ENCODE results near the gene TECPR2. TPM values are rescaled to one million over a fixed set of nuclear protein-coding genes. Genes with fewer than 3 reads are reported as not detected.

Gene TECPR2
- total RNA-seq, 1 experiment from 2014 or later, result 12.2 TPM

- POLR2A ChIA-PET, result no interaction called here
- ATAC-seq, result no peak
- TF ChIP-seq ATF3 (IDR thresholded peaks at IDR 0.05) (no peak), JUND (IDR thresholded peaks at IDR 0.05) (no peak), EZH2phosphoT487 (IDR thresholded peaks at IDR 0.05; ENCODE audit: borderline replicate concordance) (no peak), CBX3 (IDR thresholded peaks at IDR 0.05; ENCODE audit: low read depth) (no peak), ZFX (IDR thresholded peaks at IDR 0.05) (no peak), SIN3A (IDR thresholded peaks at IDR 0.05; ENCODE audit: low read depth) (no peak), MAX (IDR thresholded peaks at IDR 0.05) (no peak), ELF1 (IDR thresholded peaks at IDR 0.05; ENCODE audit: borderline replicate concordance, low read depth) (no peak), POLR2A (IDR thresholded peaks at IDR 0.05; ENCODE audit: borderline replicate concordance, extremely low read depth, insufficient read depth, insufficient read length) (no peak), ZBTB33 (IDR thresholded peaks at IDR 0.05; ENCODE audit: extremely low read depth, insufficient replicate concordance, low read length) (no peak), CEBPB (IDR thresholded peaks at IDR 0.05; ENCODE audit: low read depth) (no peak), EGR1 (IDR thresholded peaks at IDR 0.05; ENCODE audit: low read depth) (no peak), TCF7L2 (IDR thresholded peaks at IDR 0.05; ENCODE audit: borderline replicate concordance, extremely low read depth, insufficient read depth, insufficient read length) (no peak), FOSL1 (IDR thresholded peaks at IDR 0.05; ENCODE audit: low read depth) (no peak), EZH2 (IDR thresholded peaks at IDR 0.05) (no peak), YY1 (IDR thresholded peaks at IDR 0.05; ENCODE audit: extremely low read depth, insufficient replicate concordance, low read depth, low read length) (no peak), REST (IDR thresholded peaks at IDR 0.05; ENCODE audit: low read depth) (no peak), RAD21 (IDR thresholded peaks at IDR 0.05; ENCODE audit: low read depth) (no peak)
- no peak for DNase-seq (ENCODE audit: low read depth, low spot score)
- no peaks in the 10 kb centered on the region for H3K79me2 ChIP-seq (ENCODE audit: insufficient read depth, low read length)
- intact Hi-C loops (cut with micrococcal nuclease), result no loop called here
- no peaks in the 10 kb centered on the region for H3K4me1 ChIP-seq (ENCODE audit: control insufficient read depth in 1 of 2, insufficient read depth in 2 of 2, low read length in 2 of 2)
- no peak overlapping the region for H3K4me2 ChIP-seq (ENCODE audit: low read length)
- CTCF ChIA-PET, result no interaction called here
- BruUV-seq (replicated peaks), result no TSS peak
- H3K27ac ChIP-seq (ENCODE audit: low read depth, low read length), result no peak overlapping the region
- no peaks in the 10 kb centered on the region for H3K27me3 ChIP-seq (ENCODE audit: insufficient read depth, low read length)
- no peak overlapping the region for H3K4me3 ChIP-seq (replicated peaks in 1 of 2; ENCODE audit: low read depth in 1 of 2, low read length in 2 of 2)
- H4K20me1 ChIP-seq (ENCODE audit: insufficient read depth), result no peaks in the 10 kb centered on the region
- H2AFZ ChIP-seq (ENCODE audit: low read depth, low read length, poor library complexity, severe bottlenecking), result no peak overlapping the region
- no peaks in the 10 kb centered on the region for H3K9me3 ChIP-seq (ENCODE audit: control insufficient read depth in 1 of 2, insufficient read depth in 1 of 2, low read depth in 1 of 2, low read length in 2 of 2)
- no peak overlapping the region for H3K9ac ChIP-seq (ENCODE audit: low read length)
- RAD21 ChIA-PET (ENCODE audit: low non-redundant PET in 1 of 2, low total read pairs in 2 of 2, uncharacterized antibody in 2 of 2, unreplicated experiment in 2 of 2), result no interaction called here
- H3K9me2 ChIP-seq (ENCODE audit: insufficient read depth), result no peaks in the 10 kb centered on the region
- peaks cover 16 to 33% of the 10 kb centered on the region in 2 experiments; a peak in 3 of 4 replicates for H3K36me3 ChIP-seq (ENCODE audit: control insufficient read depth in 1 of 2, insufficient read depth in 2 of 2, low read length in 2 of 2)
Observed at GRCh38 chr14:102353126-102353619, 9.6 kb upstream of the TECPR2 start.
